GM23338 (cell line): Measurements from ENCODE around the gene VSIG10.

ENCODE experiments used
- CREB1 ChIP-seq: fragments of 250-450 bp; sonication (Bioruptor Pico); IDR thresholded peaks from 2 replicates; pipeline ENCODE4 v1.5.0; 2020; ENCODE audit warnings: low read depth, mild to moderate bottlenecking, moderate library complexity
- CTCF ChIP-seq, 2 experiments: fragments of 200-600 bp in 1 of 2; sonication (generic) in 1 of 2; conservative IDR thresholded peaks; 2 replicates each; pipeline versions ENCODE4 v1.5.1 to v1.6.1; 2016 to 2017; ENCODE audit warnings: antibody characterized with exemption in 2 of 2, low read depth in 2 of 2, mild to moderate bottlenecking in 2 of 2, moderate library complexity in 1 of 2
- ETS1 ChIP-seq: IDR thresholded peaks from 2 replicates; pipeline ENCODE4 v1.6.1; 2016; ENCODE audit warnings: antibody characterized with exemption
- EZH2 ChIP-seq: fragments of 200-600 bp; sonication (generic); IDR thresholded peaks from one replicate; pipeline ENCODE4 v1.8.0; 2017; ENCODE audit warnings: antibody characterized with exemption, mild to moderate bottlenecking, low read depth; ENCODE audit not compliant: unreplicated experiment
- EZH2phosphoT487 ChIP-seq: fragments of 200-600 bp; sonication (generic); IDR thresholded peaks from one replicate; pipeline ENCODE4 v1.8.1; 2018; ENCODE audit warnings: antibody characterized with exemption; ENCODE audit not compliant: unreplicated experiment
- JUNB ChIP-seq: IDR thresholded peaks from one replicate; pipeline ENCODE4 v1.6.1; 2016; ENCODE audit warnings: antibody characterized with exemption; ENCODE audit not compliant: unreplicated experiment
- NANOG ChIP-seq: IDR thresholded peaks from 2 replicates; pipeline ENCODE4 v1.6.1; 2016; ENCODE audit warnings: antibody characterized with exemption, borderline replicate concordance
- POLR2AphosphoS5 ChIP-seq: IDR thresholded peaks from 2 replicates; pipeline ENCODE4 v1.6.1; 2016; ENCODE audit warnings: antibody characterized with exemption, low read depth
- REST ChIP-seq: IDR thresholded peaks from one replicate; pipeline ENCODE4 v1.6.1; 2018; ENCODE audit warnings: antibody characterized with exemption; ENCODE audit not compliant: unreplicated experiment
- ZNF114 ChIP-seq: fragments of 250-450 bp; sonication (Bioruptor Pico); IDR thresholded peaks from 2 replicates; pipeline ENCODE4 v1.5.0; 2020; ENCODE audit warnings: mild to moderate bottlenecking, moderate library complexity
- ZNF331 ChIP-seq: fragments of 250-450 bp; sonication (Bioruptor Pico); IDR thresholded peaks from 2 replicates; pipeline ENCODE4 v1.5.0; 2020; ENCODE audit warnings: low read depth, mild to moderate bottlenecking, moderate library complexity
- ZNF462 ChIP-seq: fragments of 250-450 bp; sonication (Bioruptor Pico); IDR thresholded peaks from 2 replicates; pipeline ENCODE4 v1.5.0; 2020; ENCODE audit warnings: mild to moderate bottlenecking, moderate library complexity

- TF ChIP-seq CTCF (conservative IDR thresholded peaks at IDR 0.05; ENCODE audit: low read depth in 2 of 2) (no peak), POLR2AphosphoS5 (peak; percentile 64), EZH2 (no peak), EZH2phosphoT487 (no peak), CREB1 (CRISPR knock-in tag) (no peak), REST (no peak), ZNF114 (no peak), NANOG (no peak), JUNB (no peak), ETS1 (0 out of 2 replicates have a peak, but pooled peaks have one; percentile 27), ZNF331 (CRISPR knock-in tag) (no peak), ZNF462 (CRISPR knock-in tag) (no peak)
Measured at GRCh38 chr12:118061873-118062843, 41.7 kb downstream of the VSIG10 start.
